Kidney glomerular epithelial cell (primary cell): ENCODE data around the gene STX16.

ENCODE experiments used
- DNase-seq: peaks from one replicate; lab custom pipeline; 2025; lab: John Stamatoyannopoulos, UW

The STX16 gene

GRCh38 chr20:58619077-58619863 is 31.8 kb upstream of the STX16 start:
- DNase-seq: no peak

- DNase-seq: no peak
These were observed 31.1 kb upstream of the STX16 start for GRCh38 chr20:58619864-58620431.

- no peak for DNase-seq
These were observed 29.1 kb upstream of the STX16 start for GRCh38 chr20:58621906-58622548.

GRCh38 chr20:58622671-58623578 is 28.2 kb upstream of the STX16 start:
- DNase-seq: no peak

GRCh38 chr20:58623579-58624473 is 27.3 kb upstream of the STX16 start:
- peak; percentile 91 for DNase-seq

GRCh38 chr20:58624687-58625086 is 26.4 kb upstream of the STX16 start:
- no peak for DNase-seq

- DNase-seq: no peak
These were observed 25.5 kb upstream of the STX16 start for GRCh38 chr20:58625585-58625984.

- no peak for DNase-seq
These were observed 25.0 kb upstream of the STX16 start for GRCh38 chr20:58626051-58626450.

- no peak for DNase-seq
These were observed 23.6 kb upstream of the STX16 start for GRCh38 chr20:58627212-58628072.

GRCh38 chr20:58628491-58629214 is 22.4 kb upstream of the STX16 start:
- no peak for DNase-seq

- DNase-seq: no peak
These were observed 21.9 kb upstream of the STX16 start for GRCh38 chr20:58629215-58629580.

GRCh38 chr20:58630063-58630462 is 21.0 kb upstream of the STX16 start:
- peak; percentile 67 for DNase-seq

- DNase-seq: no peak
These were observed 17.7 kb upstream of the STX16 start for GRCh38 chr20:58633161-58634053.

- no peak for DNase-seq
These were observed 17.0 kb upstream of the STX16 start for GRCh38 chr20:58634059-58634458.

- DNase-seq: no peak
These were observed 16.4 kb upstream of the STX16 start for GRCh38 chr20:58634521-58635278.

GRCh38 chr20:58635279-58635665 is 15.8 kb upstream of the STX16 start:
- DNase-seq: no peak

GRCh38 chr20:58636396-58636982 is 14.6 kb upstream of the STX16 start:
- no peak for DNase-seq
